ENCODE data around the gene SNX8. TPM values are rescaled to one million over a fixed set of nuclear protein-coding genes. Genes with fewer than 3 reads are reported as not detected.

SNX8 gene
- 7.5 and 8.4 TPM in 2 replicates for total RNA-seq

GRCh38 chr7:2314209-2314955 lies at the start of gene SNX8:
SNX8 (minus strand) TSS chr7:2314441; CDS start chr7:2314421, 20 bp downstream.

DNA sequence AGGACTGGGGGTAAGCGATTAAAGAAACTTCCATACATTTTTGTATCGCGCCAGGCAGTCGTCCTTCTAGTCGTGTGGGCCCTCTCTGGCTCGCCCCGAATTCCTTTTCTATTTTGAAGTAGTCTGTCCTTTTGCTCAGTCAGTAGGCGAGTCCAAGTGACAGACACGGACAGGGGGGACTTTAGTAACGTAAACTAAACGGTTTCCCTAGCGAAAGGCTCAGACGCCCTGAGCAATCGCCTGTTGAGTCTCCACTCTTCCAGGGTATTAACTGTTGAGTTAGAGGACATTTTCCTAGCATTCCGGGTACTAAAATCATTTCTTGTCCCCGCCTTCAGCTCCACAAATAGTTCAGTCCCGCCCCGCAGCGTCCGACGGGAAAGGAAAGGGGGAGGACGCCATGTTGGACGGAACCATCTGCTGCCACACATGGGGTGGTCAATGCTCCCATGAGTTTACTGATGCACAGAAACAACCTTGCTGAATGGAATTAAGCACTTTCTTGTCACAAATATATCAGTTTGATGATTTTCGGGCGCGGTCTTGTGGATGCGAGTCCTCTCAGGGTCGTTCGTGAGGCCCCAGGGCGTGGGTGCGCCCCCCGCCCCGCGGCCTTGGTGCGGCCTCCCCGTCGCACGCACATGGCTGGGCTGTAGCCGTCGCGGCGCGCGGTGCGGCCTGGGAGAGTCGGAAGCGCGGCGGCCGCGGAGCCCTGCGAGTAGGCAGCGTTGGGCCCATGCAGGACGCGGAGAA lies 40.1 kb upstream of the SNX8 start, which contains the start of gene EIF3B:
Gene EIF3B (plus strand): TSS at position 642 of the 753 bp plus-strand sequence. CDS start 95 bp downstream, at position 737.

DNA sequence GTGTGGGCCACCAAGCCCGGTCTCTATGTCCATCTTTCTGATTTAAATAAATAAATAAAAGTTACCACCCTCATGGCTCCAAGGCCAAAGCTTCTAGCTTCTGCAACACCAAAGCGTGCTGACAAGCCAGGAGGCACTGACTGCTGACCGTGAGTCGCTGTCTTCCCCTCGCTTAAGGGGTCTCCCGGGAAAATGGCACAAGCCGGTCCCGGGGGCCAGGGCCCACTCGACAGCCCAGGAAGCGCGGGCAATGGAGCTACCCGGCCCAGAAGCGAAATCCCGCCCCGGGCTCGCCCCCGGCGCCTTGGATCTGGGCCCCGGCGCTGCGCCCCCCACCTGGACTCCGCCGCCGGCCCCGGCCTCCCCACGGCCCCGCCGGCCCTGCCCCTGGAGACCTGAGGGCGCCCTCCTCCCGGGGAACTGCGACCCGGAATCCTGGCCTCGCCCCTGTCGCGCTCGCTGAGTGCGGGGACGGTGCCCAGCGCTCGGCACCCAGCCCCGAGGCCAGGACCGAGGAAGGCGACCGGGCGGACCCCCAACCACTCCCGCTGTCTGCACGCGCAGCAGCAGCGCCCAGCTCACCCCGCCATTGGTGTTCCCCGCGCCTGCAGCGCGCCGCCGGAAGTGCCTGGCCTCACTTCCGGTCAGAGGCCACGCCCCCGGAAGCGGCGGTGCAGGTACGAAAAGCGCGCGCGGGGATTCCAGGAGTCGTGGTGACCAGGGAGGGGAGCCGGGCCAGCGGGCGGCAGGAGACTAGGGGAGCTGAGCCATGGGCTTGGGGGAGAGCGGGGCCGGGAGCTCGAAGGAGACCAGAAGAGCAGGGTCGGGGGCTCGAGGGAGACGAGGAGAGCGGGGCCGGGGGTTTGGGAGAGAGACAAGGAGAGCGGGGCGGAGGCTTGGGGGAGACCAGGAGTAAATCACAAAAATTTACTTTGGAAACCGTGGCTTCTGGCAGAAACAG lies 72.4 kb downstream of the SNX8 start, which contains the start of the genes MRM2 and NUDT1:
Gene MRM2 (minus strand): TSS at position 626 of the 961 bp plus-strand sequence. CDS start 36 bp downstream, at position 590.
Gene NUDT1 (plus strand): TSS at position 647 of the 961 bp plus-strand sequence. CDS start 2,349 bp downstream, outside the sequence.

GRCh38 chr7:2232766-2233520 lies 81.3 kb downstream of the SNX8 start, which contains the start of gene MAD1L1:
MAD1L1 (minus strand) TSS chr7:2232945; CDS start chr7:2230133, 2,812 bp downstream.

Other genes with a start within 250 kb of the SNX8 start
- gene MAD1L1, start 81.5 kb downstream of the SNX8 start, total RNA-seq: 70.1 and 92.8 TPM in 2 replicates
- 16.9 and 17.3 TPM in 2 replicates for gene MRM2, start 72.2 kb downstream of the SNX8 start, total RNA-seq
- 9.0 and 13.5 TPM in 2 replicates for gene NUDT1, start 72.2 kb downstream of the SNX8 start, total RNA-seq
- 254 and 325 TPM in 2 replicates for gene EIF3B, start 40.4 kb upstream of the SNX8 start, total RNA-seq
- gene CHST12, start 89.2 kb upstream of the SNX8 start, total RNA-seq: 0.43 and 1.7 TPM in 2 replicates
- gene GRIFIN, start 162.0 kb upstream of the SNX8 start, total RNA-seq: not detected in 2 replicates
- 2.1 and 18.6 TPM in 2 replicates for gene LFNG, start 205.3 kb upstream of the SNX8 start, total RNA-seq
- 23.4 and 34.7 TPM in 2 replicates for gene BRAT1, start 241.1 kb upstream of the SNX8 start, total RNA-seq
- gene IQCE, start 244.5 kb upstream of the SNX8 start, total RNA-seq: 5.8 and 7.2 TPM in 2 replicates

Data from tracheal epithelial cell (primary cell).